ENCODE results near the gene VWA5B1.

VWA5B1 gene

GRCh38 chr1:20323613-20323920 is 32.9 kb downstream of the VWA5B1 start:
- no peak for DNase-seq

- no peak for DNase-seq
These were observed 34.2 kb downstream of the VWA5B1 start for GRCh38 chr1:20324704-20325406.

- no peak for DNase-seq
These were observed 34.8 kb downstream of the VWA5B1 start for GRCh38 chr1:20325407-20325843.

- DNase-seq, result no peak
These were observed 35.3 kb downstream of the VWA5B1 start for GRCh38 chr1:20325844-20326420.

- DNase-seq, result no peak
These were observed 36.8 kb downstream of the VWA5B1 start for GRCh38 chr1:20327467-20327866.

GRCh38 chr1:20328201-20328600 is 37.5 kb downstream of the VWA5B1 start:
- DNase-seq, result no peak

GRCh38 chr1:20329793-20330542 is 39.3 kb downstream of the VWA5B1 start:
- no peak for DNase-seq

- DNase-seq, result no peak
These were observed 43.4 kb downstream of the VWA5B1 start for GRCh38 chr1:20334103-20334502.

GRCh38 chr1:20336105-20336605 is 45.5 kb downstream of the VWA5B1 start:
- DNase-seq, result no peak

- no peak for DNase-seq
These were observed 46.9 kb downstream of the VWA5B1 start for GRCh38 chr1:20337581-20337980.

GRCh38 chr1:20339811-20340457 is 49.3 kb downstream of the VWA5B1 start:
- DNase-seq, result no peak

GRCh38 chr1:20342294-20343148 is 51.8 kb downstream of the VWA5B1 start:
- no peak for DNase-seq

- DNase-seq, result no peak
These were observed 52.7 kb downstream of the VWA5B1 start for GRCh38 chr1:20343149-20343937.

GRCh38 chr1:20343938-20344302 is 53.2 kb downstream of the VWA5B1 start:
- no peak for DNase-seq

- DNase-seq, result no peak
These were observed 54.1 kb downstream of the VWA5B1 start for GRCh38 chr1:20344738-20345137.

GRCh38 chr1:20345419-20345818 is 54.7 kb downstream of the VWA5B1 start:
- DNase-seq, result no peak

GRCh38 chr1:20346433-20346832 is 55.8 kb downstream of the VWA5B1 start:
- DNase-seq, result no peak

GRCh38 chr1:20347699-20348098 is 57.0 kb downstream of the VWA5B1 start:
- no peak for DNase-seq

- DNase-seq, result no peak
These were observed 57.7 kb downstream of the VWA5B1 start for GRCh38 chr1:20348326-20348915.

GRCh38 chr1:20349561-20349960 is 58.9 kb downstream of the VWA5B1 start:
- DNase-seq, result no peak

- no peak for DNase-seq
These were observed 59.3 kb downstream of the VWA5B1 start for GRCh38 chr1:20349971-20350370.
